Caco-2 (cell line): ENCODE measurements around the gene CHDH. TPM values are rescaled to one million over a fixed set of nuclear protein-coding genes. Genes with fewer than 3 reads are reported as not detected.

ENCODE experiments used
- BruUV-seq: library from RNA; stranded (reverse); fragments of 400-500 nt; replicated peaks from 2 replicates; lab custom pipeline; 2021; lab: Mats Ljungman, UMichigan
- CTCF ChIA-PET: fragments of 300-600 bp; sonication (Branson Sonifier 250); formaldehyde crosslinking; loops from one replicate; lab custom pipeline; 2022; ENCODE audit warnings: antibody characterized with exemption; lab: Charles Lee
- POLR2A ChIA-PET: fragments of 300-600 bp; sonication (Branson Sonifier 250); formaldehyde crosslinking; loops from one replicate; lab custom pipeline; 2022; ENCODE audit warnings: antibody characterized with exemption; lab: Charles Lee
- DNase-seq, 2 experiments: peaks; one replicate each; pipeline versions ENCODE4 v3.0.0 to v3.0.0-alpha.2; 2020 to 2022
- H3K27me3 ChIP-seq: replicated peaks from 2 replicates; pipeline ENCODE4 v1.6.0; 2011; ENCODE audit warnings: low read length; ENCODE audit not compliant: control insufficient read depth, insufficient read depth
- H3K36me3 ChIP-seq: 2 replicates; pipeline ENCODE4 v1.5.1; 2011; ENCODE audit warnings: low read length; ENCODE audit not compliant: control insufficient read depth, insufficient read depth
- H3K4me1 ChIP-seq: fragments of 250-450 bp; sonication (Bioruptor Pico); 2 replicates; pipeline ENCODE4 v1.5.1; 2020; ENCODE audit warnings: mild to moderate bottlenecking
- H3K4me3 ChIP-seq: 2 replicates; pipeline ENCODE4 v1.5.1; 2011; ENCODE audit warnings: low read depth, mild to moderate bottlenecking, control low read depth, low read length
- H3K9me3 ChIP-seq: fragments of 250-450 bp; sonication (Bioruptor Pico); 2 replicates; pipeline ENCODE4 v1.5.1; 2020; ENCODE audit warnings: mild to moderate bottlenecking, moderate library complexity
- H3K27ac Mint-ChIP-seq: one replicate; pipeline ENCODE4 v1.8.0; 2022; ENCODE audit warnings: mixed read lengths; ENCODE audit not compliant: unreplicated experiment
- H3K27me3 Mint-ChIP-seq: one replicate; pipeline ENCODE4 v1.8.0; 2022; ENCODE audit warnings: mixed read lengths; ENCODE audit not compliant: insufficient read depth, unreplicated experiment
- H3K36me3 Mint-ChIP-seq: one replicate; pipeline ENCODE4 v1.8.0; 2022; ENCODE audit warnings: mild to moderate bottlenecking, mixed read lengths; ENCODE audit not compliant: insufficient read depth, unreplicated experiment
- H3K4me1 Mint-ChIP-seq: one replicate; pipeline ENCODE4 v1.8.0; 2022; ENCODE audit warnings: low read depth, mixed read lengths; ENCODE audit not compliant: unreplicated experiment
- H3K4me3 Mint-ChIP-seq: one replicate; pipeline ENCODE4 v1.8.0; 2022; ENCODE audit warnings: mild to moderate bottlenecking, moderate library complexity, mixed read lengths; ENCODE audit not compliant: unreplicated experiment
- H3K9me3 Mint-ChIP-seq: one replicate; pipeline ENCODE4 v1.8.0; 2022; ENCODE audit warnings: mixed read lengths; ENCODE audit not compliant: unreplicated experiment
- intact Hi-C: fragments of 100-400 bp; cut with micrococcal nuclease; formaldehyde crosslinking; loops from one replicate; pipeline ENCODE4 v1.10.0; 2022; ENCODE audit not compliant: unreplicated experiment
- total RNA-seq: library from RNA; stranded (reverse); gene quantifications from 2 replicates; pipeline ENCODE4 v1.2.3, GENCODE V29; 2022
- TF ChIP-seq, protein P1 (sequence below), 2 experiments: fragments of 200-600 bp in 1 of 2; IDR thresholded peaks; 1 replicate in 1 of 2; 2 replicates in 1 of 2; pipeline versions ENCODE4 v1.5.1 to v1.8.0; 2011 to 2022; ENCODE audit warnings: antibody characterized with exemption in 1 of 2, control low read depth in 1 of 2, inconsistent platforms in 1 of 2, low read depth in 1 of 2, low read length in 1 of 2, mild to moderate bottlenecking in 1 of 2, moderate library complexity in 1 of 2; ENCODE audit not compliant: insufficient read depth in 1 of 2, severe bottlenecking in 1 of 2, unreplicated experiment in 1 of 2

CHDH gene
- total RNA-seq, 1 experiment from 2014 or later, result 32.4 TPM

GRCh38 chr3:53817211-53817610 is 29.0 kb downstream of the CHDH start:
- H3K36me3 Mint-ChIP-seq, result peaks cover 18% of the 10 kb centered on the region
- Histone ChIP-seq H3K4me3 (no peak overlapping the region), H3K4me1 (no peaks in the 10 kb centered on the region), H3K9me3 (no peaks in the 10 kb centered on the region), H3K36me3 (peaks cover 14% of the 10 kb centered on the region), H3K27me3 (no peaks in the 10 kb centered on the region)
- POLR2A ChIA-PET, result no interaction called here
- H3K27me3 Mint-ChIP-seq, result no peaks in the 10 kb centered on the region
- H3K4me3 Mint-ChIP-seq, result no peak overlapping the region
- TF ChIP-seq, protein P1, sequence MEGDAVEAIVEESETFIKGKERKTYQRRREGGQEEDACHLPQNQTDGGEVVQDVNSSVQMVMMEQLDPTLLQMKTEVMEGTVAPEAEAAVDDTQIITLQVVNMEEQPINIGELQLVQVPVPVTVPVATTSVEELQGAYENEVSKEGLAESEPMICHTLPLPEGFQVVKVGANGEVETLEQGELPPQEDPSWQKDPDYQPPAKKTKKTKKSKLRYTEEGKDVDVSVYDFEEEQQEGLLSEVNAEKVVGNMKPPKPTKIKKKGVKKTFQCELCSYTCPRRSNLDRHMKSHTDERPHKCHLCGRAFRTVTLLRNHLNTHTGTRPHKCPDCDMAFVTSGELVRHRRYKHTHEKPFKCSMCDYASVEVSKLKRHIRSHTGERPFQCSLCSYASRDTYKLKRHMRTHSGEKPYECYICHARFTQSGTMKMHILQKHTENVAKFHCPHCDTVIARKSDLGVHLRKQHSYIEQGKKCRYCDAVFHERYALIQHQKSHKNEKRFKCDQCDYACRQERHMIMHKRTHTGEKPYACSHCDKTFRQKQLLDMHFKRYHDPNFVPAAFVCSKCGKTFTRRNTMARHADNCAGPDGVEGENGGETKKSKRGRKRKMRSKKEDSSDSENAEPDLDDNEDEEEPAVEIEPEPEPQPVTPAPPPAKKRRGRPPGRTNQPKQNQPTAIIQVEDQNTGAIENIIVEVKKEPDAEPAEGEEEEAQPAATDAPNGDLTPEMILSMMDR (IDR thresholded peaks at IDR 0.05; ENCODE audit: insufficient read depth in 1 of 2, low read depth in 1 of 2, low read length in 1 of 2, severe bottlenecking in 1 of 2, unreplicated experiment in 1 of 2), result no peak
- no peaks in the 10 kb centered on the region for H3K9me3 Mint-ChIP-seq
- intact Hi-C loops, result no loop called here
- no peak overlapping the region for H3K27ac Mint-ChIP-seq
- no peak for DNase-seq
- no TSS peak for BruUV-seq
- H3K4me1 Mint-ChIP-seq, result no peaks in the 10 kb centered on the region
- CTCF ChIA-PET, result no interaction called here

DNA sequence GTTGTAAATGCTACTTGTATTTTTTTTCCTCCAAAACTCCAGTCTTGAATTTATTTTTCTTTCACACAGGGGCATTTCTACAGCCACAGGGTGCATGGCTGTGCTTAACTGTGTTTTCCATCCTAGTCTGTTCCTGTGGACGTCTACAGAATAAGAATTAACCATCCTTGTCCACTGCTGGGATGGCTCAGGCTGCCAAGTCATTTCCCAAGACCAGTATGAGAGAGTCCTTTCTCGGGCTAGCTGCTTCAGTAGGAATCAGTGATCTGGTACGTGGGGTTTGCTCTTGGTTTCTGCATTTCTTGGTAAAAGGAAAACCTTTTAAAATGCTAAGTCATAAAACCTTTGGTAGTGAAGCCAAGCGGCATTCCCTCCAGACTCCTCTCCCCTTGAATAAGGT is 29.8 kb downstream of the CHDH start:
- peaks cover 18% of the 10 kb centered on the region for H3K36me3 Mint-ChIP-seq
- CTCF ChIA-PET, result no interaction called here
- H3K9me3 ChIP-seq, result no peaks in the 10 kb centered on the region

GRCh38 chr3:53815651-53816050 is 30.6 kb downstream of the CHDH start:
- Histone ChIP-seq H3K36me3 (peaks cover 7% of the 10 kb centered on the region), H3K9me3 (no peaks in the 10 kb centered on the region), H3K27me3 (no peaks in the 10 kb centered on the region), H3K4me3 (no peak overlapping the region), H3K4me1 (no peaks in the 10 kb centered on the region)
- no peak overlapping the region for H3K4me3 Mint-ChIP-seq
- no peaks in the 10 kb centered on the region for H3K9me3 Mint-ChIP-seq
- ChIA-PET CTCF (no interaction called here), POLR2A (no interaction called here)
- peaks cover 23% of the 10 kb centered on the region for H3K36me3 Mint-ChIP-seq
- TF ChIP-seq, protein P1 (IDR thresholded peaks at IDR 0.05; ENCODE audit: insufficient read depth in 1 of 2, low read depth in 1 of 2, low read length in 1 of 2, severe bottlenecking in 1 of 2, unreplicated experiment in 1 of 2), result no peak
- intact Hi-C loops, result no loop called here
- no peaks in the 10 kb centered on the region for H3K27me3 Mint-ChIP-seq
- no peak for DNase-seq
- no TSS peak for BruUV-seq
- H3K4me1 Mint-ChIP-seq, result no peaks in the 10 kb centered on the region
- no peak overlapping the region for H3K27ac Mint-ChIP-seq

More for the DNA sequence above, 29.8 kb downstream of the CHDH start:
- Histone ChIP-seq H3K36me3 (peaks cover 12% of the 10 kb centered on the region), H3K4me1 (no peaks in the 10 kb centered on the region), H3K4me3 (no peak overlapping the region), H3K27me3 (no peaks in the 10 kb centered on the region)
- Mint-ChIP-seq H3K27ac (no peak overlapping the region), H3K4me3 (no peak overlapping the region), H3K9me3 (no peaks in the 10 kb centered on the region), H3K4me1 (no peaks in the 10 kb centered on the region), H3K27me3 (no peaks in the 10 kb centered on the region)
- intact Hi-C loops, result no loop called here
- POLR2A ChIA-PET, result no interaction called here
- BruUV-seq, result no TSS peak
- TF ChIP-seq, protein P1 (IDR thresholded peaks at IDR 0.05; ENCODE audit: insufficient read depth in 1 of 2, low read depth in 1 of 2, low read length in 1 of 2, severe bottlenecking in 1 of 2, unreplicated experiment in 1 of 2), result no peak
- no peak for DNase-seq
